ENCODE measurements around the gene PRKN. TPM values are rescaled to one million over a fixed set of nuclear protein-coding genes. Genes with fewer than 3 reads are reported as not detected.

Gene PRKN
- total and polyA plus RNA-seq, 8 donors, result 0.82 to 7.2 (median 2.9) TPM

- H3K9me3 ChIP-seq, result no peaks in the 10 kb centered on the region
- H3K4me1 ChIP-seq, result peaks cover 0 to 14% (median 10%) of the 10 kb centered on the region in 3 donors
- 86 to 100% methylated on average over 1 of the region's 1 CpG for WGBS, 2 donors
- FAIRE-seq (no peak), DNase-seq (no peak), ATAC-seq (peak in 2 of 4 donors; percentile 56 to 70)
- no peak overlapping the region for H3K27ac ChIP-seq
- no peaks in the 10 kb centered on the region for H3K36me3 ChIP-seq
- H3K4me3 ChIP-seq, result no peak overlapping the region
- TF ChIP-seq, protein P1, sequence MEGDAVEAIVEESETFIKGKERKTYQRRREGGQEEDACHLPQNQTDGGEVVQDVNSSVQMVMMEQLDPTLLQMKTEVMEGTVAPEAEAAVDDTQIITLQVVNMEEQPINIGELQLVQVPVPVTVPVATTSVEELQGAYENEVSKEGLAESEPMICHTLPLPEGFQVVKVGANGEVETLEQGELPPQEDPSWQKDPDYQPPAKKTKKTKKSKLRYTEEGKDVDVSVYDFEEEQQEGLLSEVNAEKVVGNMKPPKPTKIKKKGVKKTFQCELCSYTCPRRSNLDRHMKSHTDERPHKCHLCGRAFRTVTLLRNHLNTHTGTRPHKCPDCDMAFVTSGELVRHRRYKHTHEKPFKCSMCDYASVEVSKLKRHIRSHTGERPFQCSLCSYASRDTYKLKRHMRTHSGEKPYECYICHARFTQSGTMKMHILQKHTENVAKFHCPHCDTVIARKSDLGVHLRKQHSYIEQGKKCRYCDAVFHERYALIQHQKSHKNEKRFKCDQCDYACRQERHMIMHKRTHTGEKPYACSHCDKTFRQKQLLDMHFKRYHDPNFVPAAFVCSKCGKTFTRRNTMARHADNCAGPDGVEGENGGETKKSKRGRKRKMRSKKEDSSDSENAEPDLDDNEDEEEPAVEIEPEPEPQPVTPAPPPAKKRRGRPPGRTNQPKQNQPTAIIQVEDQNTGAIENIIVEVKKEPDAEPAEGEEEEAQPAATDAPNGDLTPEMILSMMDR (IDR thresholded peaks at IDR 0.05), result no peak
- no peaks in the 10 kb centered on the region for H3K27me3 ChIP-seq
- intact Hi-C loops (cut with DNase I), result no loop called here
These were observed 515.8 kb downstream of the PRKN start for GRCh38 chr6:162211777-162212176.

DNA sequence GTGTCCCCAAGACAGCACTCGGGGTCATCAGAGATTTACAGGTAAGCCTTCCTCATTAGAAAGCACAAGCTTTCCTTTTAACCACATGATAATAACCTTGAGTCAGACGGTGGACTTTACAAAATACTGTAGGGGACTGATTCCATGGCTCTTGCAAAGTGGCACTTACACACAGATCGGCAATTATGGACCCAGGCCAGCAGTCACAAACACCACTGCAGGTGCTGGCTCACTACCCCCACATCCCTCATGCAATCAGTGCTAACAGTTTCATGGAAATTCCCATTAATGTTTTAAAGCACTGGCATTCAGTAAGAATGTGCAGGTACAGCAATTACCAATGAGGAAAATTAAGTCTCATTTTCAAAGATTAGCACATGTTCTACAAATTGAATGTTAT lies 516.5 kb downstream of the PRKN start:
- DNase-seq (peak in 1 of 6 donors; percentile 34), FAIRE-seq (no peak), ATAC-seq (peak in 2 of 4 donors; percentile 66 to 67)
- Histone ChIP-seq H3K27ac (no peak overlapping the region), H3K27me3 (no peaks in the 10 kb centered on the region), H3K4me3 (no peak overlapping the region), H3K36me3 (no peaks in the 10 kb centered on the region), H3K9me3 (no peaks in the 10 kb centered on the region), H3K4me1 (peaks cover 0 to 14% (median 10%) of the 10 kb centered on the region in 3 donors)
- intact Hi-C loops (cut with DNase I), result no loop called here
- WGBS, 2 donors, result 43 to 47% methylated on average over 3 of the region's 3 CpGs
- TF ChIP-seq, protein P1 (IDR thresholded peaks at IDR 0.05), result no peak

DNA sequence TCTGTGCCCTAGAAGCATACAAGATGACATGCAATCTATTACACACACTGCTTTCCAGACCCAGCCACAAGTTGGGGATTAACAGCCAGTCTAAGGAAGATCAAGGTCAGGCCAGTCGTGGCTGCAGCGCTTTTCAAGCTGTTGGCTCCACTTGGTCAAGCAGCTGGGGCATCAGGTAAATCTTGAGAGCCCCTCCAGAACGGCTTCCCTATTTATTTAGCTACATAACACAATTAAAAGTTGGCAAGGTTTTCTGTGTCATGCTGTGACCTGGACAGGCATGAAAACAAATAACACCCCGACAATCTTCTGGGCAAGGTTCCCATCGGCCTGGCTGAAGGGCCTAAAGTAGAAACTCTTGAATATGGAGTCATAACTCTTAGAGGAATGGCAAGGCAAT lies 524.3 kb downstream of the PRKN start:
- no peaks in the 10 kb centered on the region for H3K9me3 ChIP-seq
- DNase-seq (no peak), ATAC-seq (peak in 1 of 4 donors; percentile 31), FAIRE-seq (no peak)
- H3K4me1 ChIP-seq, result no peaks in the 10 kb centered on the region
- WGBS, 2 donors, result 26 to 30% methylated on average over 5 of the region's 5 CpGs
- intact Hi-C loops (cut with DNase I), result no loop called here
- no peaks in the 10 kb centered on the region for H3K36me3 ChIP-seq
- H3K27me3 ChIP-seq, result no peaks in the 10 kb centered on the region
- TF ChIP-seq, protein P1 (IDR thresholded peaks at IDR 0.05), result no peak
- no peak overlapping the region for H3K27ac ChIP-seq
- H3K4me3 ChIP-seq, result no peak overlapping the region

DNA sequence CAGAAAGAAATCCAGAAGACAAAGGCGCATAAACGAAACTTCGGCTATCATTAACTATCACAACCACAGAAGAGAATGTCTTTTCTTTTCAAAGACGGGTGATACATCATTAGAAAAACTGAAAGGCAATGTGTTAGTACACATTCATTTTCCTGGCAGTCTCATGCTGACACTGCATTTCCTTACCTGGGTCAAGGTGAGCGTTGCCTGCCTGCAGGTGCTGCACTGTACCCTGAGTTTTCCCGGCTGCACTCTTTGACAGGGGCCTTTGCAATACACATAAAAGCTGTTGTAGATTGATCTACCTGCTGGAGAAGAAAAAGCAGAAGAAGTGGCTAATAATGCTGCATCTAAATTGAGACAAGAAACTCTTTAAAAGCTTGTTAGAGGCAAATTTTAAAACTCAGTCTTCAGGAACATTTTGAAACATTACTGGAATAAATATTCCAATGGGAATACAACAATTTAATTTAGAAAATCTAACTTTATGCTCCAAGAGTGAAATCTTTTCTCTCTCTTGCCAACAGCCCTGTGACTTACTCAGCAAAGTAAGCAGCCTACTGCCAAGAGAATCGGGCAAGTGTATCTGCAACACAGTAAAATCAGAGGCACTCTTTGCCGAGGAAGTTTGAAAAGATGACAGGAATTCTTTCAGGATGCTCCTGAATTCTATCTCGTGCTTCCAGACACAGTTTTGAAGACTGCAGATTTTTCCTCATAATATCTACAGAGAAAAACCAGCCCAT lies 526.4 kb downstream of the PRKN start:
- Histone ChIP-seq H3K27ac (no peak overlapping the region), H3K4me3 (no peak overlapping the region), H3K4me1 (no peaks in the 10 kb centered on the region), H3K36me3 (no peaks in the 10 kb centered on the region), H3K27me3 (no peaks in the 10 kb centered on the region), H3K9me3 (no peaks in the 10 kb centered on the region)
- DNase-seq, result no peak
- TF ChIP-seq, protein P1 (IDR thresholded peaks at IDR 0.05), result no peak
- no peak for FAIRE-seq
- 85 to 86% methylated on average over 9 of the region's 9 CpGs for WGBS, 2 donors
- peak in 1 of 4 donors; percentile 49 for ATAC-seq
- intact Hi-C loops (cut with DNase I), result no loop called here

GRCh38 chr6:162200041-162200440 lies 527.5 kb downstream of the PRKN start:
- DNase-seq (no peak), ATAC-seq (no peak), FAIRE-seq (no peak)
- H3K9me3 ChIP-seq, result no peaks in the 10 kb centered on the region
- intact Hi-C loops (cut with DNase I), result no loop called here
- H3K4me1 ChIP-seq, result no peaks in the 10 kb centered on the region
- no peaks in the 10 kb centered on the region for H3K36me3 ChIP-seq
- TF ChIP-seq, protein P1 (IDR thresholded peaks at IDR 0.05), result no peak
- 87 to 95% methylated on average over 9 of the region's 9 CpGs for WGBS, 2 donors
- H3K27me3 ChIP-seq, result no peaks in the 10 kb centered on the region
- no peak overlapping the region for H3K27ac ChIP-seq
- no peak overlapping the region for H3K4me3 ChIP-seq

Data from pancreas (tissue), 10 donors.